SK-N-SH (cell line): Measurements from ENCODE around the gene CHRNA5.

Source experiments
- CTCF ChIP-seq: fragments of 200-600 bp; sonication (generic); IDR thresholded peaks from 2 replicates; pipeline ENCODE4 v1.6.1; 2017; ENCODE audit warnings: antibody characterized with exemption, mild to moderate bottlenecking, moderate library complexity
- MAX ChIP-seq: IDR thresholded peaks from 2 replicates; pipeline ENCODE4 v1.4.0; 2012; ENCODE audit warnings: low read depth
- REST ChIP-seq: IDR thresholded peaks from 2 replicates; pipeline ENCODE4 v1.6.1; 2012; ENCODE audit warnings: mild to moderate bottlenecking, low read depth, low read length, moderate library complexity

DNA sequence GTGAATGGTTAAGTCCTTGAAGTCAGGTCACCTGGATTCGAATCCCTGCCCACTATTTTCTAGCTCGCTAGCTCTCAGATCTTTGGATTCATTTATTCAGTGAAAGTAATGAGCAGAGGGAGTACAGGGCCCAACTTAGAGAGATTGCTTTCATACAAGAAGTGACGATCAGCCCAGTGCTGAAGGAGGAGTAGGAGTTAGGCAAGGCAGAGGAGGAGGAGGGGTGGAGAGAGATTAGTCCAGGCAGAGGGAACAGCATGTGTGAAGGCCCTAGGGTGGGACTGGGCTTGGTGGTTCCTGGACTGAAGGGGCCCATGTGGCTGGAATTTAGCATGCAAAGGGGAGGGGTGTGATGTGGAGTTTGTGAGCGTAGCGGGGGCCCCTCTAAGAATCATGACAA, 3.8 kb upstream of the CHRNA5 start:
- TF ChIP-seq CTCF (no peak), MAX (no peak), REST (no peak)
